ENCODE measurements around the gene XIRP2.
"Not testable (repeated sequence)": the region's sequence is repeated elsewhere in the genome, so short reads cannot be mapped to it uniquely, and the experiment has no call there.

XIRP2 gene

DNA sequence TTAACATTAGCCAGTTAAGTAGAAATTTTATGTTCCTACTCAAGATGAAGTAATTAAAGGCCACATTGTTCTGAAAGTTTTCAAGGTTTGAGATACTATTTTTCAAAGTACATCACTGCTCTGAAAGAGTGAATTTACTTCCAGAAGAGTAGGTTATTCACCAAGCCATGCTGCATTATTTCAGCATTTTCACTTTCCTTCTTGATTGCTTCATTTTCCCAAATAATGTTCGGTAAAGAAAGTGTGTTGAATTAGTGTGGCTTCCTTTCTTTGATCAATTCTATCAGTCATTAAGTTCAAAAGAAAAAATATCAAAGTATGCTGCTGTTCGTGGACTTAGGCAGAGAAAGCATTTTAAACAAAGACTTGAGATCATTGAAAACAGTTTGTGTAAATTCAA lies 310.3 kb downstream of the XIRP2 start:
- DNase-seq = no peak

DNA sequence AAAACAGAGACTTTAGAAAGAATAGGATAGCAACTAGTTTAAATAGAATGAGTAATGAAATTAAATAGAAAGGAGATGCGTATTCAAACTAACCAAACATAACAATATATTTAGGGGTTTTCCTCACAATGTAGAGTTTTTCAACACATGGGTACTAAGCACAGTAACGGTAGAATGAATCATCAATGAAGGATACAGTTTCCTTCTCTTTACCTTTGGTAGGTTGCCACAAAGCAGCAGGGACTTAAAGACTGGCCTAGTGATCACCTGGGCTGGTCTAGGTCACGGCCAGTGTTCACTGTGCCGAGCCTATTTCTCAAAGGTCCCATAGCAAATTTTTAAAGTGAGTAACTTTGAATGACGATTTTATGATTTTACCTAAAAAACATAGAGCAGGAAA lies 311.7 kb downstream of the XIRP2 start:
- no peak for DNase-seq

DNA sequence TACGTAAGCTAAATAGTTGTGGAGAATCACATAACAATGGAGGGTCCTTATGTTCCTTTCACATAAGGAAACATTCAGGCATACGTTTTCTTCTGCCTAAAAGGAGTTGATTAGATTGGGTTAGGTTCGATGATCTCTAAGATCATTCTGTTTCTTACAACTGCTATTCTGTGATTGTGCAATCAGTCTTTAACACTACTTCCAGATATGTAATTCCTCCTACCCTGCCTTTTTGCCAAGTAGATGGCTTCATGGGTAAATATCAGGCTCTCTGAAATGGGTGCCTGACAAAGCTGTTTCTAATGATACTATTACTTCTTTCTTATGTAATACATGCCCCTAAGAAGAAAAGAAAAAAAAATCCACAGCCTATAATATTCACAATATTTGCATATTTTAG lies 321.5 kb downstream of the XIRP2 start:
- no peak for DNase-seq

DNA sequence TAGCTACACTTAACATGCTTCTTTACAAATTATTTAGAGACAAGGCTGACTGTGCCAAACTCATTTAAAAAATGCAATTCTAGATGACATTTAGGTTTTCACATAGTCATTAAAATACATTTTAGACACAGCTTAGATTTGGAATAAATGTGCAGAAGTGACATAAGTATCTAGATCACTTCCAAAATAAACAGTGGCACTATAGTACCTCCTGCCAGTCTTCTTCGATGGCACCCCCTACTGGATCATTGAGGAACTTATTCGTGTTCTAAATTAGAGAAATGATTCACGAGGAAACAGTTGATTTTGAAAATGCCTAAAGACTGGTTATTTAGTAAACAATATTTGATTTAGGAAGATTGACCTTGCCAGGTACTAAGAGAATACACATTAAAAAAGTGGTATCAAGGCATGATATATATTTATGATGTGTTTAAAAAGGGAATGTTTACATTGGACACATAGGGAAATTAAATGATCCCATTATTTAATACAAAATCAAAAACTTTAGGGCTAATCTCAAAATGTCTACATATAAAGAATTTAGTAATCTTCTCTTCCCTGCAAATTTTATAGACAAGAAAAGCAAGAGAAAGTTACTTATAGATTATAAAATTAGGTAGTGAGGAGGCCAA lies 323.9 kb downstream of the XIRP2 start:
- DNase-seq = peak; percentile 3

DNA sequence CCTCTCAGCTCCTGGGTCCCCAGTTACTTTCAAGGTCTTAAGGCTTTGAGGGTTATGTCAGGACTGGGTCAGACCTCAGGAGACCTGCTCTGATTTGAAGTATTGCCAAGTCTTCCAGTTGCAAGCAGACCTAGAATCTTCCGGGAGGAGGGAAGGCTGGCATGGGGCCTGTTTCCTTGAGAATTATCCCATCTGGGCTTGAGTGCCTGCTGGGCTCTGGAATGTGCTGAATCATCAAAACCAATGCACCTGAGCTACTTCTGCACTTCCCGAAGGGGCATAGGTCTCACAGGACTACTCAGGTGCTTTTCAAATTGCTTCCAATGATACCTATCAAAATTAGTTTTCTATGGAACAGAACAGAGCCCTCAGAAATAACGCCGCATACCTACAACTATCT lies 327.3 kb downstream of the XIRP2 start:
- no peak for DNase-seq

DNA sequence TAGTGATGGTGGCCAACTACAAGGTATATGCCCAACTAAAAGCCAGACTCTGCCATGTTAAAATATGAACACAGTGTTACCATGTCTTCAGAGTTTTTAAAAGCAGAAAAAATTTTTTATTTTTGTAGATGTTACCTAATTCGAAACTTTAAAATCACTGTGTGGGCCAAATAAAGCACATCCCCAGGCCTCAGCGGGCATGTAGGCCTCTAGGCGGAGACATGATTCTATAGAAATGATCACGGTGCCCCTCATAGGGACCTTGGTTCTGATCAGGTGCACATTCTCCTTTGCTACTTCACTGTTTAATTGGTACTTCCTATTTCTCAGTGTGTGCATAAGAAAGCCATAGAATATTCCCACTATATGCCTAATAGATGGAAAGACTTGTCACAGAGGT lies 349.2 kb downstream of the XIRP2 start:
- no peak for DNase-seq

DNA sequence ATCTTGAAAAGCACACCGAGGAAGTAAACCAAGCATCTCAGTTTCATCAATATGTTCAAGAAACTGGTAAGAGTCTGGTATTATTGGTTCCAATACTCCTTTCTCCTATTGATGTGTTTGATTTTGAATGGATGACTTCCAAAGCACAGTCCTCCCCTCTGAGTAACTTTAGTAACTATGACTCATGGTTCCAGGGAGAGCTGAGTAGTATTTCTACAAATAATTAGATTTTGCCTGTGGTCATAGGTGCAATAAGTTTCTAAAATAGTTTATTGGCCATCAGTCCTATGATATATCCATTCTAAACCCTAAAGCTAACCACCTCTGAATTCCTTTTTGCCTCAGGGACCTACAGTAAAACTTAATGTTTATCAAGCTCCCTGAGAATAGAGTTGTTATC lies 352.4 kb downstream of the XIRP2 start:
- no peak for DNase-seq

DNA sequence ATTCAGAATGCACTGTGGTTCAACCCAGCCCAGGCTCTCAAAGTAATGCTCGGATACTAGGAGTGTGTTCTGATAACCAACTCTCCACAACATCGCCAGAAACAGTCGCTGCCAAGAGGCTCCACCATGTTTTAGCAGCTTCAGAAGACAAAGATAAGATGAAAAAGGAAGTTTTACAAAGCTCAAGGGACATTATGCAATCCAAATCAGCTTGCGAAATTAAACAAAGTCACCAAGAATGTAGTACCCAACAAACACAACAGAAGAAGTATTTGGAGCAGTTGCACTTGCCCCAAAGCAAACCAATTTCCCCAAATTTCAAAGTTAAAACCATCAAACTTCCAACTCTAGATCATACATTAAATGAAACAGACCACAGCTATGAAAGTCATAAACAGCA lies 360.9 kb downstream of the XIRP2 start:
- DNase-seq = no peak

DNA sequence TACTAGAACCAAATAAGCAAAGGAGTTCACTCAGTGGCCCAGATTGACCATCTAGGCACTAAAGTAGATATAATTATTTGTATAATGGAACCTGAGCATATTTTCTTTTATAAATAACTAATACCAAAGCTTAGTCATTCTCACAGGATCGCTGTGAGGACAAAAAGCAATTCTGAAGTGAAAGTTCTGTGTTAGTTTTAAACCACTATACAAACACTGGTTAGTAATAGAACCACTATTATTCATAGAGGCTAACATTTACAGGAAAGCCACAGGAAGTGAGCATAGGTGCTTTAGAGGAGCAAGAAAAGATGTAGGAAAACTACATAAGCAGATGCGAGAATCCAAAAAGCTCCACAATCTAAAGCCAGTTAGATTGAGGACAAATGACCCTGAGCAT lies 364.7 kb downstream of the XIRP2 start:
- no peak for DNase-seq

DNA sequence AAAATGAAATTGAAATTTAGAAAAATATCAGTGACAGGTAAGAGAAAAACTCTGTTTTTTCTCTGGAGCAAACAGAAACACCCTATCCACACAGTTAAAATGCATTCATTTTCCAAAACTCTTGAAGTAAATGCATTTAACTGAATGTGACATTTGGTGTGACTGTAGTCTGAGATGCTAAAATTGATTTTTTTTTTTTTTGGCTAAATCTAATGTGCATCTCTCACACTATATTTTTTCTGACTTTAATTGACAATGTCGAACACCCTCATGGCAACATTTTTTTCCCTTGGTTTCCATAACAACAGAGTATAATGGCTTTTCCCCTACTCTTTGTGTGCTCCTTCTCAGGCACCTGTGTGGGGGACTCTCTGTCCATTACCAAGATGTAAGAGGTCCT lies 366.4 kb downstream of the XIRP2 start:
- DNase-seq = no peak

DNA sequence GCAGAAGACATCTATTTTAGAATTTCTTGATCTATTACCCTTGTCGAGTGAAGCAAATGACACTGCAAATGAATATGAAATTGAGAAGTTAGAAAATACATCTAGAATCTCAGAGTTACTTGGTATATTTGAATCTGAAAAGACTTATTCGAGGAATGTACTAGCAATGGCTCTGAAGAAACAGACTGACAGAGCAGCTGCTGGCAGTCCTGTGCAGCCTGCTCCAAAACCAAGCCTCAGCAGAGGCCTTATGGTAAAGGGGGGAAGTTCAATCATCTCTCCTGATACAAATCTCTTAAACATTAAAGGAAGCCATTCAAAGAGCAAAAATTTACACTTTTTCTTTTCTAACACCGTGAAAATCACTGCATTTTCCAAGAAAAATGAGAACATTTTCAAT lies 370.4 kb downstream of the XIRP2 start:
- DNase-seq = no peak

DNA sequence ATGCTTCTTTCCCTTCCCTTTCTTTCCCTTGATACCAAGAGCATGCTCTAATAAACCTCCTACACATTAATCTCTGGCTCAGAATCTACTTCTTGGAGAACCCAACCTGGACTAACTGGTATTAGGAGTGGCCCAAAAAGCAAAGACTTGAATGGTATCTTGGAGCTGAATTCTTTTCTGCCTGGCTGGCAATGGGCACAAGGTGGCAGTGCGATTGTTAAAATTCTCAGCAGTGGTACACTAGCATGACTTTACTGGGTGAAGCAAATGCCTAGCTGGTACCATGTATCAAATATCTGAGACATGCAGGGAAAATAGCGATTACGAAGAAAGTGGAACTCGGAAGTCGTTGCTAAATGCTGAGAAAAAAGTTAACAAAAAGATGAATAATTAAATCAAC lies 376.1 kb downstream of the XIRP2 start:
- DNase-seq = no peak

DNA sequence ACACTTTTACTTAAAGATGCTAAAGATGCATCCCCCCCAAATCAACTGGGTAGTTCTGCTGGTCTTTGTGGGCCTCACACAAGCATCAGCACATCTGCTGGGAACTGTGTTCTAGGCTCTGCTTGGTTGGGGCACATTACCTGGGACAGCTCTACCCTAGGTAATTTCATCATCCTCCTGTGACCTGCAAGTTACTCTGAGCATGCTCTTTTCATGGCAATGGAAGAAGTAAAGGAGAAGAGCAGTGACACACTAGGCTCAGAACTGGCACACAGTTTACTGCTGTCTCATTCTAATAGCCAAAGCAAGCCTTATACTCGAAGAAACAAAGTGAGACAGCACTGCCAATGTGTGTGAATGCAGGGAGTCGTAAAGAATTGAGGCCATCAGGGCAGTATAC lies 376.7 kb downstream of the XIRP2 start:
- no peak for DNase-seq

DNA sequence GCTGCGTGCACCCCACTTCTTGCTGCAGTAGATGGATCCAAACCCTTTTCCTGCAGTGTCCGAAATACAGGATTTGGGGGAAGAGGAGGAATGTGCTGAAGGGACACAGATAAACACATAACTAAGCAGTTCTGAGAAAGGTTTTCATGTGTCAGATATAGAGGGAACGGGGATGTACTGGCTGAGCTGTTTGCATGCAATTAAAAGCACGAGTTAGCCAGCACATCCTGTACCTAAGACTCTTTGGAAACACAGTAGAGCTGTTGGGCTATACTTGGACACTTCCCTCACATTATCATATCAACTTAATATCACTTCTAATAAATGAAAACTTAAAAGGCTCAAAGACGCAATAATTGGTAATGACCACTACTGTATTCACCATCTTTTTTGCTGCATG lies 377.4 kb downstream of the XIRP2 start:
- DNase-seq = no peak

DNA sequence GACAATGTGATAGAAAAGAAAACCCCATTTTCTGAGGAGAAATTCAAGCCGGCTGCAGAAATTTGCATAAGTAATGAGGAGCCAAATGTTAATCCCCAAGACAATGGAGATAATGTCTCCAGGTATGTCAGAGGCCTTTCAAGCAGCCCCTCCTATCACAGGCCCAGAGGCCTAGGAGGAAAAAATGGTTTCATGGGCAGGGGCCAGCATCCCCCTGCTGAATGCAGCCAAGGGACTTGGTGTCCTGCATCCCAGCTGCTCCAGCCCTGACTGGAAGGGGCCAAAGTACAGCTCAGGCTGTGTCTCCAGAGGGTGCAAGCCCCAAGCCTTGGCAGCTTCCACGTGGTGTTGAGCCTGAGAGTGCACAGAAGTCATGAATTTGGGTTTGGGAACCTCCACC lies 380.0 kb downstream of the XIRP2 start:
- DNase-seq = not testable (repeated sequence)

DNA sequence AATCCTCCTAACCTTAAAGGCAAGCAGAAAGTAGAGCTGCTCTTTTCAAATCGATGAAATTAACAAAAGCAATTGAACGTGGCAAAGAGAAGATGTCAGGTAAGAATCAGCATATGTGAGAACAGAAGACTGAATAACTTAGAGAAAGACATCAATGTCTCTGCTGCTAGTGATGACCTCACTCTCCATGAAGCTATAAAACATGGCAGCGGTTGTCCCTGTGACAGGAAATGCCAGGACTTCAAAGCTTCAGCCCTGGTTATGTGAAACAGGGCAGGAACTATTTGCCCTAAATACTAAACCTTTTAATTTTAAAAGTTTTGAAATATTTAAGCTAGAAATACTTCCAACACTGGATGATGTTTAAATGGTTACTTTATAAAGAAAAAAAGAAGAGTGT lies 383.7 kb downstream of the XIRP2 start:
- no peak for DNase-seq

DNA sequence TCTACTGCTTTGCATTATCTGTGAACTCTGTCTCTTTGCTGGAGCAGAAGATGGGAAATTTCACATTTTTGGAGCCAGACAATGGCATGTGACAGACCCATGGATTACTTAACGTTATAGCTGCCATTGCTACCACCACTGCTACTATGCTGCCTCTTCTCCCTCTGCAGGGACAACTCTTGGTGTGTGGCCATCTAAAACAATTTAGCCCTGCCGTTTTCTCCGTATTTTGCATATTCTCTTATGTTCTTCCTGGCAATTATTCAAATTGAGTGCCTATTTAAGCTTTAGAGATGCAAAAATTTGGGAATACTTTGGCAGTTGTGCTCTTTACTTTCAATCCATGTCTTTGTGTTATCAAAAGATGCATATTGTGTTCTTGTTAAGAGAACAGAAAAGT lies 386.8 kb downstream of the XIRP2 start:
- no peak for DNase-seq

DNA sequence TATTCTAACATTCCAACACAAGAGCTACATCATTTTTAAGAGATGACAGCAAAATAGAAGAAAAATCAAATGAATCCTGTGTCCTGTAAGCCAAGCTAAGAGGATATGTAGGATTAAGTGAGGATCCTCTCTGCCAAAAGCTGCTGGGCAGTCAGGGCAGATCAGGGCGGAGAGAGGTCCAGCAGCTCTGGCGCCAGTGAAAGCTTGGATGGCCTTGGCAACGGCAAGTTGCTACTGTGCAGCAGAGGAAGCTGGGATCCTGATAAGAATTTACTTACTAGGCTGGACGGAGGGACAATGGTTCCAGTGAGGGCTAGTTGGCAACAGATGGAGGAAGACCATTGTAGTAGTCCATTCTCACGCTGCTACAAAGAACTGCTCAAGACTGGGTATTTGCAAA lies 391.5 kb downstream of the XIRP2 start:
- no peak for DNase-seq

DNA sequence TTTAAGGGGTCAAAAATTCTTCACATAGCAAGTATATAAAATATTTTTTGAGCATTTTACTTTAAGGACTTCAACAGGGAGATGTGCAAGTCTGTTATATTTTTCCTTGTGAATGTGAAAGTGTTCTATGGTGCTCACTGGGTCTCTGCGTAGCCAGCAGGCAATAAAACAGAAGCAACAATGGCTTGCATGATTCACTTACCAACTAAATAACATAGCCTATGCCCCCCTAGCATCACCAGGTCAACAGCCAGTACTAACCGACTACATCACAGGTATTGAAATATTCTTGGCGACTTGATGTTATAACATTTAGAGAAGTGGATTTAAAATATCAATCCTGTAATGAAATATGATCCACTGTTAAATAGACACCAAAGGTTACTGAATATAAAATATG lies 398.9 kb downstream of the XIRP2 start:
- DNase-seq = no peak

DNA sequence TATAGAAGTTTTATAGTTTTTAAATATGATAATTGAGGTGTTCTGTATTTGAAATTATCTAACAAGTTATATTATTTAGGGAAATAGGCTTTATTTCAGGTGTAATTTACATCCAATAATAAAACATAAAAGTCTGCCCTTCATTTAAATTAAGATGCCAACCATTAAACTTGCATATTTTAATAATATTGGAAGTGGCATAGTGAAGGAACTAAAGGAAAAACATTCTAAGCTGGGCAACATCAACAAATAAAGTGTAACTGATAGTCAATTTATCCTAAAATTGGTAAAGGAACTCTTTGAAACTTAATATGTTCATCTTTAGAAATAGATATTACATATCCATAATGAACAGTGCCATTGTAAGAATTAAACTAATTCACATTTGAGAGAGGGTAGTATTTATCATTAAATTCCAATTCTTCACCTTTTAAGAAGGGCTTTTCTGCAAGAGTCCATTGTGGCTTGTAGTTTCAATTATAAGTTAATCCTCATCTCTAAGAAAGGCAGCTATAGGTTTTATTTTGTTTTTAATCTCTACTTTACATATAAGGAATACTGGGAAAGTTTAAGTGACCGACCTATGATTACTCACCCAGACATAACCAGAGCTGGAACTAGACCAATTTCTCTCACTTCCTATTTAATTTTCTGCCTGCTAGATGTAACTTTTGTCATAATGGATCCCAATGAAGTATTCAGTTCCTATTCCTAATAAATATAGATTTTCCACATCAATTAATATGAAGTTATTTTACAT lies 401.6 kb downstream of the XIRP2 start:
- DNase-seq = no peak

DNA sequence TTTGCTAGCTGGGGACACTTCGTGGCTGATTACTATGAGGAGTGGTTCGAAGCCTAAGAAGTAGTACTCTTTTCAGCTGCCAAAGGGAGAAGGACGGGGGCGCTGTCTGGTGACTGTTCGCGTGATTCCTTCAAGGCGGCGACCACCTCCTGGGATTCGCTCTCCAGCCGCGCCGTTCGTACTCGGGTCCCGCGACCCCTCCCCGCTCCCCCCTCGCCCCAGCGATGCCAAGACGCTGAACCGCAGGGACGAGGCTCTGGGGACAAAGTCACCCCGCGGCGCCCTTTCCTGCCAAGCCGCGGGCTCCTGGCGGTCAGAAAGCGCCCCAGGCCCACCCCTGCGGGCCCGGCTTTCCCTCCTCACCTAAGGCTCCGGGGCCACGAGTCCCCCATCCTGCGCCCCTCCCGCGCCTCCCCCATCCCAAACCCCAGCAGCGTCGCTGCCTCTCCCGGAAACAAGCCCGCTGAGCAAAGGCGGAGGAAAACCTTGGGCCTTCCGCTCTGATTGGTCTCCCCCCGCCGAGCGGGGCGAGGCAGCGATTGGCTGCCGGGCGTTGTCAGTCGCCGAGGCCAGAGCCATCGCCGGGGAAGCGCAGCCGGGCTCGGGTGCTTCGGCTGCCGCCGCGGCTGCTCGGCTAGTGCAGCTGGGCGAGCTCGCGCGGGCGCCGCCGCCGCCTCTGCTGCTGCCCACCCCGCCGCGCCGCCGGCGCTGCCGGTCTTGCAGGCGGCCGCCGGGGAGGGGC lies 404.3 kb downstream of the XIRP2 start, which contains the start of gene B3GALT1:
Gene B3GALT1, plus strand, starts transcription at position 572 of the 742 bp plus-strand sequence.
- DNase-seq = peak; percentile 71

DNA sequence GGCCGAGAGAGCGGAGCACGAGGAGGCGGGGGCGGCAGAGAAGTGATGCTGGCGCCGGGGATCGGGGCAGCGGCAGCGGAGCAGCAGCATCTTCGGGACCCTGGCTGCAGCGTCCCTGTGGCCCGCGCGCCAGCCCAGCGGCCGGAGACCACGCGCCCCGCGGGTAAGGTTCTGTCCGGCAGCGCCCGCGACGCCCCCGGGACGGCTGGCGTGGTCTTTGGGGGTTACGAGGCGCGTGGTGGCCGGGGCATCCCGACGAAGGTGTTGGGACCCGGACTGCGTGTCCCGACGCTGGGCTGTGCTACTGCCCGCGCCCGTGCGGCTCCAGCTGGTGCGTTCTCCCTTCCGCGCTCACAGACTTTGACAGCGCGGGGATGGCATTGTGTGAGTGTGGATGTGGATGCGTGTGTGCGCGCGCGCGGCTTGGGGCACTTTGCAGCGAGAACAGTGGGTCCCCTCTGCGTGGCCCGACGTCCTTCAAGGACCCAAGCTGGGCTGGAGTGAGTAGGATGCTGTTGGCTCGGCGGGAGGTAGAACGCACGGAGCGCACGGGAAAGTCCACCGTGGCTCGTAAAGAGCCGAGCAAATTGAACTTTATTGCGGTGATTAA lies 405.0 kb downstream of the XIRP2 start:
- peak; percentile 1 for DNase-seq

DNA sequence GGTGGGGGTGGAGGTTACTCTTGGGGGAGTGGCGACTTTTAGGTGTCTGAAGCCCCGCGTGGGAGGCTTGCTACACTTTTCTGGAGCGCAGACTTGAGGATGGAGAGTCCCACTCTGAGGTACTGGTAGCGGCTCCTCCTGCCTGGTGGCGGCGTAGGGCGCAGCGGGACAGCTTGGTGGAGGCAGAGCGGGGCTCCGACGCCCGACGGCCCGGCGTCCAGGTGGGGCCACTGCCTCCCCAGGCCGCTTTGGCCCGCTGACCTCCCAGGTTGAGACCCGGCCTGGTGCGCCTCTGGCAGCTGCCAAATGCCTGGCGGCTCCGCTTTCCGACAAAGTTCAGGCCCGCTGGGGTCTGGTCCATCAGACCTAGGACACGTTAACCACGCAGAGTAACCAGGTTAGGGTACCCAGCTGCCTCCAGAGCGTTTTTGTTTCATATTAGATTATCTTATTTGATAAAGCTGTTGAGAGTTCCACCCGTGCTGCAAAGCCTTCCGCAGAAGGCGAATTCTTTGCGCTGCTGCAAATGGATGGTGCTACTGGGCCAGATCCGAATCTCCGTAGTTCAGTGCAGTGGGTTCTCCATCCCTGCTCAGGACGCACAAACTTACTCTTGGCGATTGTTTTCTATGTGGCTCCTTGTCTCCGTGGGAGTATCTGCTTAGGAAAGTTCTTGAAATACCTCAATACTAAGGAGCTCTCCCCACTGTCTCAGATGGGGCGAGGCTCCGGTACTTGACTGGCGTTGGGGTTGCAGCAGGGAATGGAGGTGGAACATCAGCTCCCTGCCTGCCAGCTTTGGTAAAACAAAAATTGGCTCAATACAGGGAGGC lies 405.9 kb downstream of the XIRP2 start:
- DNase-seq = peak; percentile 2
